Transverse colon (tissue), 3 donors: ENCODE data around the gene TDRD1.

Experiments used
- POLR2A ChIP-seq: fragments of 450-650 bp; IDR thresholded peaks from one replicate; pipeline ENCODE4 v1.6.1; 2016; ENCODE audit warnings: antibody characterized with exemption, mild to moderate bottlenecking, moderate library complexity
- TF ChIP-seq, protein P1 (sequence below), 5 experiments: fragments of 200-600 bp in 3 of 5; fragments of 450-650 bp in 2 of 5; sonication (generic) in 3 of 5; IDR thresholded peaks; 1 replicate in 2 of 5; 2 replicates in 3 of 5; pipeline ENCODE4 v1.5.1; 2016 to 2017; ENCODE audit warnings: antibody characterized with exemption in 5 of 5, inconsistent platforms in 3 of 5, mild to moderate bottlenecking in 2 of 5, moderate library complexity in 1 of 5

DNA sequence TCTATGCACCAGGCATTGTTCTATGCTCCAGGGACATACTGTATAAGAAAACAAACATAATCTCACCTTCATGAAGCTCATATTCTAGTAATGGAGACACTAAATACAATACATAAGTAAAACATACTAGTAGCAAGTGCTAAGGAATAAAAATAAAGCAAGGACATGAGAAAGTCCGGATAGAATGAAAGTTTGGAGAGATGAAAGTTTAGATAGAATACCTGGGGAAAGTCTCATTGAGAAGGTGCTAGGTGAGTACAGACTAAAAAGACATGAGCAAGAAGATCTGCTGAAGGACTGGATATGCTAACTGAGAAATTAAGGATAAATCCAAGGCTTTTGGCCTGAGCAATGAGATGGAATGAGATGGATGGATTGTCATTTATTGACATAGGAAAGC, 39.1 kb upstream of the TDRD1 start:
- no peak for TF ChIP-seq POLR2A
- TF ChIP-seq, protein P1, sequence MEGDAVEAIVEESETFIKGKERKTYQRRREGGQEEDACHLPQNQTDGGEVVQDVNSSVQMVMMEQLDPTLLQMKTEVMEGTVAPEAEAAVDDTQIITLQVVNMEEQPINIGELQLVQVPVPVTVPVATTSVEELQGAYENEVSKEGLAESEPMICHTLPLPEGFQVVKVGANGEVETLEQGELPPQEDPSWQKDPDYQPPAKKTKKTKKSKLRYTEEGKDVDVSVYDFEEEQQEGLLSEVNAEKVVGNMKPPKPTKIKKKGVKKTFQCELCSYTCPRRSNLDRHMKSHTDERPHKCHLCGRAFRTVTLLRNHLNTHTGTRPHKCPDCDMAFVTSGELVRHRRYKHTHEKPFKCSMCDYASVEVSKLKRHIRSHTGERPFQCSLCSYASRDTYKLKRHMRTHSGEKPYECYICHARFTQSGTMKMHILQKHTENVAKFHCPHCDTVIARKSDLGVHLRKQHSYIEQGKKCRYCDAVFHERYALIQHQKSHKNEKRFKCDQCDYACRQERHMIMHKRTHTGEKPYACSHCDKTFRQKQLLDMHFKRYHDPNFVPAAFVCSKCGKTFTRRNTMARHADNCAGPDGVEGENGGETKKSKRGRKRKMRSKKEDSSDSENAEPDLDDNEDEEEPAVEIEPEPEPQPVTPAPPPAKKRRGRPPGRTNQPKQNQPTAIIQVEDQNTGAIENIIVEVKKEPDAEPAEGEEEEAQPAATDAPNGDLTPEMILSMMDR (IDR thresholded peaks at IDR 0.05) = no peak
